ENCODE data around the gene SLC37A3.

The SLC37A3 gene

GRCh38 chr7:140375323-140375722 is 23.0 kb downstream of the SLC37A3 start:
- Histone ChIP-seq H3K9me3 (ENCODE audit: control insufficient read depth, insufficient read depth, low read length) (no peaks in the 10 kb centered on the region), H3K27me3 (ENCODE audit: control insufficient read depth, insufficient read depth, low read length) (no peaks in the 10 kb centered on the region), H3K36me3 (ENCODE audit: control insufficient read depth, insufficient read depth, low read length) (peaks cover 43% of the 10 kb centered on the region), H3K4me3 (ENCODE audit: low read depth, low read length) (no peak overlapping the region), H3K9ac (ENCODE audit: low read depth, low read length) (no peak overlapping the region), H3K4me1 (ENCODE audit: control insufficient read depth, insufficient read depth, low read length) (no peaks in the 10 kb centered on the region), H3K27ac (ENCODE audit: low read depth, low read length) (no peak overlapping the region)

GRCh38 chr7:140369294-140369693 is 29.0 kb downstream of the SLC37A3 start:
- Histone ChIP-seq H3K9ac (ENCODE audit: low read depth, low read length) (no peak overlapping the region), H3K36me3 (ENCODE audit: control insufficient read depth, insufficient read depth, low read length) (peaks cover 36% of the 10 kb centered on the region), H3K9me3 (ENCODE audit: control insufficient read depth, insufficient read depth, low read length) (0 out of 2 replicates have a peak, but pooled peaks cover 1% of the 10 kb centered on the region), H3K27me3 (ENCODE audit: control insufficient read depth, insufficient read depth, low read length) (no peaks in the 10 kb centered on the region), H3K4me1 (ENCODE audit: control insufficient read depth, insufficient read depth, low read length) (no peaks in the 10 kb centered on the region), H3K27ac (ENCODE audit: low read depth, low read length) (no peak overlapping the region), H3K4me3 (ENCODE audit: low read depth, low read length) (no peak overlapping the region)

GRCh38 chr7:140367528-140367927 is 30.8 kb downstream of the SLC37A3 start:
- Histone ChIP-seq H3K9ac (ENCODE audit: low read depth, low read length) (no peak overlapping the region), H3K9me3 (ENCODE audit: control insufficient read depth, insufficient read depth, low read length) (0 out of 2 replicates have a peak, but pooled peaks cover 4% of the 10 kb centered on the region), H3K36me3 (ENCODE audit: control insufficient read depth, insufficient read depth, low read length) (peaks cover 43% of the 10 kb centered on the region), H3K27ac (ENCODE audit: low read depth, low read length) (no peak overlapping the region), H3K27me3 (ENCODE audit: control insufficient read depth, insufficient read depth, low read length) (no peaks in the 10 kb centered on the region), H3K4me3 (ENCODE audit: low read depth, low read length) (no peak overlapping the region), H3K4me1 (ENCODE audit: control insufficient read depth, insufficient read depth, low read length) (no peaks in the 10 kb centered on the region)

- Histone ChIP-seq H3K4me1 (ENCODE audit: control insufficient read depth, insufficient read depth, low read length) (no peaks in the 10 kb centered on the region), H3K36me3 (ENCODE audit: control insufficient read depth, insufficient read depth, low read length) (peaks cover 51% of the 10 kb centered on the region), H3K27ac (ENCODE audit: low read depth, low read length) (peak overlapping the region; percentile 14), H3K9me3 (ENCODE audit: control insufficient read depth, insufficient read depth, low read length) (0 out of 2 replicates have a peak, but pooled peaks cover 4% of the 10 kb centered on the region), H3K27me3 (ENCODE audit: control insufficient read depth, insufficient read depth, low read length) (no peaks in the 10 kb centered on the region), H3K4me3 (ENCODE audit: low read depth, low read length) (no peak overlapping the region), H3K9ac (ENCODE audit: low read depth, low read length) (no peak overlapping the region)
Observed at GRCh38 chr7:140364819-140365218, 33.5 kb downstream of the SLC37A3 start.

- Histone ChIP-seq H3K9ac (ENCODE audit: low read depth, low read length) (no peak overlapping the region), H3K9me3 (ENCODE audit: control insufficient read depth, insufficient read depth, low read length) (0 out of 2 replicates have a peak, but pooled peaks cover 4% of the 10 kb centered on the region), H3K4me3 (ENCODE audit: low read depth, low read length) (no peak overlapping the region), H3K4me1 (ENCODE audit: control insufficient read depth, insufficient read depth, low read length) (no peaks in the 10 kb centered on the region), H3K36me3 (ENCODE audit: control insufficient read depth, insufficient read depth, low read length) (peaks cover 55% of the 10 kb centered on the region), H3K27ac (ENCODE audit: low read depth, low read length) (no peak overlapping the region), H3K27me3 (ENCODE audit: control insufficient read depth, insufficient read depth, low read length) (no peaks in the 10 kb centered on the region)
Observed at GRCh38 chr7:140360697-140361229, 37.6 kb downstream of the SLC37A3 start.

GRCh38 chr7:140358412-140359051 is 39.8 kb downstream of the SLC37A3 start:
- H3K36me3 ChIP-seq (ENCODE audit: control insufficient read depth, insufficient read depth, low read length): peaks cover 60% of the 10 kb centered on the region

GRCh38 chr7:140358024-140358411 is 40.3 kb downstream of the SLC37A3 start:
- Histone ChIP-seq H3K9me3 (ENCODE audit: control insufficient read depth, insufficient read depth, low read length) (no peaks in the 10 kb centered on the region), H3K9ac (ENCODE audit: low read depth, low read length) (no peak overlapping the region)

More at GRCh38 chr7:140358412-140359051, 39.8 kb downstream of the SLC37A3 start:
- Histone ChIP-seq H3K27ac (ENCODE audit: low read depth, low read length) (no peak overlapping the region), H3K27me3 (ENCODE audit: control insufficient read depth, insufficient read depth, low read length) (no peaks in the 10 kb centered on the region), H3K9ac (ENCODE audit: low read depth, low read length) (no peak overlapping the region), H3K9me3 (ENCODE audit: control insufficient read depth, insufficient read depth, low read length) (no peaks in the 10 kb centered on the region), H3K4me3 (ENCODE audit: low read depth, low read length) (no peak overlapping the region), H3K4me1 (ENCODE audit: control insufficient read depth, insufficient read depth, low read length) (no peaks in the 10 kb centered on the region)

GRCh38 chr7:140350056-140350455 is 48.3 kb downstream of the SLC37A3 start:
- no peak overlapping the region for H3K4me3 ChIP-seq (ENCODE audit: low read depth, low read length)
- H3K9me3 ChIP-seq (ENCODE audit: control insufficient read depth, insufficient read depth, low read length): no peaks in the 10 kb centered on the region
- H3K9ac ChIP-seq (ENCODE audit: low read depth, low read length): no peak overlapping the region
- H3K4me1 ChIP-seq (ENCODE audit: control insufficient read depth, insufficient read depth, low read length): no peaks in the 10 kb centered on the region
- no peaks in the 10 kb centered on the region for H3K27me3 ChIP-seq (ENCODE audit: control insufficient read depth, insufficient read depth, low read length)
- peak overlapping the region; percentile 74 for H3K27ac ChIP-seq (ENCODE audit: low read depth, low read length)
- H3K36me3 ChIP-seq (ENCODE audit: control insufficient read depth, insufficient read depth, low read length): peaks cover 88% of the 10 kb centered on the region

More at GRCh38 chr7:140358024-140358411, 40.3 kb downstream of the SLC37A3 start:
- H3K27me3 ChIP-seq (ENCODE audit: control insufficient read depth, insufficient read depth, low read length): no peaks in the 10 kb centered on the region
- peaks cover 64% of the 10 kb centered on the region for H3K36me3 ChIP-seq (ENCODE audit: control insufficient read depth, insufficient read depth, low read length)
- H3K4me1 ChIP-seq (ENCODE audit: control insufficient read depth, insufficient read depth, low read length): no peaks in the 10 kb centered on the region
- H3K27ac ChIP-seq (ENCODE audit: low read depth, low read length): no peak overlapping the region
- H3K4me3 ChIP-seq (ENCODE audit: low read depth, low read length): no peak overlapping the region

- Histone ChIP-seq H3K9me3 (ENCODE audit: control insufficient read depth, insufficient read depth, low read length) (no peaks in the 10 kb centered on the region), H3K27me3 (ENCODE audit: control insufficient read depth, insufficient read depth, low read length) (no peaks in the 10 kb centered on the region), H3K36me3 (ENCODE audit: control insufficient read depth, insufficient read depth, low read length) (peaks cover 85% of the 10 kb centered on the region), H3K4me3 (ENCODE audit: low read depth, low read length) (no peak overlapping the region), H3K4me1 (ENCODE audit: control insufficient read depth, insufficient read depth, low read length) (no peaks in the 10 kb centered on the region), H3K9ac (ENCODE audit: low read depth, low read length) (no peak overlapping the region), H3K27ac (ENCODE audit: low read depth, low read length) (peak overlapping the region; percentile 44)
Observed at GRCh38 chr7:140349144-140349771, 49.1 kb downstream of the SLC37A3 start.

- H3K4me3 ChIP-seq (ENCODE audit: low read depth, low read length): no peak overlapping the region
- no peak overlapping the region for H3K27ac ChIP-seq (ENCODE audit: low read depth, low read length)
- H3K4me1 ChIP-seq (ENCODE audit: control insufficient read depth, insufficient read depth, low read length): no peaks in the 10 kb centered on the region
- no peak overlapping the region for H3K9ac ChIP-seq (ENCODE audit: low read depth, low read length)
- H3K9me3 ChIP-seq (ENCODE audit: control insufficient read depth, insufficient read depth, low read length): no peaks in the 10 kb centered on the region
- H3K36me3 ChIP-seq (ENCODE audit: control insufficient read depth, insufficient read depth, low read length): peaks cover 83% of the 10 kb centered on the region
- no peaks in the 10 kb centered on the region for H3K27me3 ChIP-seq (ENCODE audit: control insufficient read depth, insufficient read depth, low read length)
Observed at GRCh38 chr7:140348161-140348849, 50.0 kb downstream of the SLC37A3 start.

GRCh38 chr7:140347218-140347617 is 51.1 kb downstream of the SLC37A3 start:
- no peak overlapping the region for H3K9ac ChIP-seq (ENCODE audit: low read depth, low read length)
- no peaks in the 10 kb centered on the region for H3K4me1 ChIP-seq (ENCODE audit: control insufficient read depth, insufficient read depth, low read length)
- H3K36me3 ChIP-seq (ENCODE audit: control insufficient read depth, insufficient read depth, low read length): peaks cover 83% of the 10 kb centered on the region
- H3K4me3 ChIP-seq (ENCODE audit: low read depth, low read length): no peak overlapping the region
- no peaks in the 10 kb centered on the region for H3K9me3 ChIP-seq (ENCODE audit: control insufficient read depth, insufficient read depth, low read length)
- no peaks in the 10 kb centered on the region for H3K27me3 ChIP-seq (ENCODE audit: control insufficient read depth, insufficient read depth, low read length)
- no peak overlapping the region for H3K27ac ChIP-seq (ENCODE audit: low read depth, low read length)
